ENCODE results near the gene TADA2A.
"Not testable (repeated sequence)": the region's sequence is repeated elsewhere in the genome, so short reads cannot be mapped to it uniquely, and the experiment has no call there.

Gene TADA2A

GRCh38 chr17:37450112-37450511, 43.4 kb downstream of the TADA2A start:
- in situ Hi-C loops (cut with HindIII; ENCODE audit: low sequenced_read_pairs), result no loop called here

DNA sequence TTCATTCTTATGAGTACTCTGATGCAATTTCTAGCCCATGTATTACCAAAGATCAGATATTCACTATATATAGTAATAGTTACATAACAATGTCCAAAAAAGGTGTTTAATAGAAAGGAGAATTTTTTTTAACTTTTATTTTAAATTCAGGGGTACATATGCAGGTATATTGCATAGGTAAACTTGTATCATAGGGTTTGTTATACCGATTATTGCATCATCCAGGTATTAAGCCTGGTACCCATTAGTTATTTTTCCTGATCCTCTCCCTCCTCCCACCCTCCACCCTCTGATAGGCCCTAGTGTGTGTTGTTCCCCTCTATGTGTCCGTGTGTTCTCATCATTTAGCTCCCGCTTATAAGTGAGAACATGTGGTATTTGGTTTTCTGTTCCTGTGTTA, 51.1 kb downstream of the TADA2A start:
- in situ Hi-C loops (cut with HindIII; ENCODE audit: low sequenced_read_pairs); H3K4me3 ChIP-seq (ENCODE audit: low read depth, low read length): not testable (repeated sequence)

More at GRCh38 chr17:37450112-37450511, 43.4 kb downstream of the TADA2A start:
- H3K4me3 ChIP-seq (ENCODE audit: low read depth, low read length), result no peak overlapping the region
- no peak for DNase-seq (ENCODE audit: low read depth, low spot score)
- TF ChIP-seq, protein P1, sequence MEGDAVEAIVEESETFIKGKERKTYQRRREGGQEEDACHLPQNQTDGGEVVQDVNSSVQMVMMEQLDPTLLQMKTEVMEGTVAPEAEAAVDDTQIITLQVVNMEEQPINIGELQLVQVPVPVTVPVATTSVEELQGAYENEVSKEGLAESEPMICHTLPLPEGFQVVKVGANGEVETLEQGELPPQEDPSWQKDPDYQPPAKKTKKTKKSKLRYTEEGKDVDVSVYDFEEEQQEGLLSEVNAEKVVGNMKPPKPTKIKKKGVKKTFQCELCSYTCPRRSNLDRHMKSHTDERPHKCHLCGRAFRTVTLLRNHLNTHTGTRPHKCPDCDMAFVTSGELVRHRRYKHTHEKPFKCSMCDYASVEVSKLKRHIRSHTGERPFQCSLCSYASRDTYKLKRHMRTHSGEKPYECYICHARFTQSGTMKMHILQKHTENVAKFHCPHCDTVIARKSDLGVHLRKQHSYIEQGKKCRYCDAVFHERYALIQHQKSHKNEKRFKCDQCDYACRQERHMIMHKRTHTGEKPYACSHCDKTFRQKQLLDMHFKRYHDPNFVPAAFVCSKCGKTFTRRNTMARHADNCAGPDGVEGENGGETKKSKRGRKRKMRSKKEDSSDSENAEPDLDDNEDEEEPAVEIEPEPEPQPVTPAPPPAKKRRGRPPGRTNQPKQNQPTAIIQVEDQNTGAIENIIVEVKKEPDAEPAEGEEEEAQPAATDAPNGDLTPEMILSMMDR (IDR thresholded peaks at IDR 0.05; ENCODE audit: low read depth, low read length), result no peak

DNA sequence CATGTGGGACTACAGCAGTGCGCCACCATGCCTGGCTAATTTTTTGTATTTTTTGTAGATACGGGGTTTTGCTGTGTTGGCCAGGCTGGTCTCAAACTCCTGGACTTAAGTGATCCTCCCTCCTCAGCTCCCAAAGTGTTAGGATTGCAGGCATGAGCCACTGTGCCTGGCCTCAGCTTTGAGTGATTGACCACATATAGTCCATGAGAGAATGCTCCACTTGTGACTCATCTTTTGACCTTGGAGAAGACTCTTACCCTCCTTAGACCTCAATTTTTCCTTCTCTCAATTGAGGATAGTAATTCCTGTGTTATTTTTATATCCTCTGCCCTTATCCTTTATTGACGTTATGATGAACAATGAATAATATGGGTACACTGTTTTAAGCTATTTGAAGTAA, 52.1 kb downstream of the TADA2A start:
- TF ChIP-seq, protein P1 (IDR thresholded peaks at IDR 0.05; ENCODE audit: low read depth, low read length), result no peak
- in situ Hi-C loops (cut with HindIII; ENCODE audit: low sequenced_read_pairs), result no loop called here
- DNase-seq (ENCODE audit: low read depth, low spot score), result peak; percentile 66
- H3K4me3 ChIP-seq (ENCODE audit: low read depth, low read length), result no peak overlapping the region

More for the DNA sequence above, 51.1 kb downstream of the TADA2A start:
- DNase-seq (ENCODE audit: low read depth, low spot score), result not testable (repeated sequence)

GRCh38 chr17:37461668-37462067, 55.0 kb downstream of the TADA2A start:
- in situ Hi-C loops (cut with HindIII; ENCODE audit: low sequenced_read_pairs), result no loop called here
- H3K4me3 ChIP-seq (ENCODE audit: low read depth, low read length), result no peak overlapping the region
- TF ChIP-seq, protein P1 (IDR thresholded peaks at IDR 0.05; ENCODE audit: low read depth, low read length), result no peak
- DNase-seq (ENCODE audit: low read depth, low spot score), result no peak

DNA sequence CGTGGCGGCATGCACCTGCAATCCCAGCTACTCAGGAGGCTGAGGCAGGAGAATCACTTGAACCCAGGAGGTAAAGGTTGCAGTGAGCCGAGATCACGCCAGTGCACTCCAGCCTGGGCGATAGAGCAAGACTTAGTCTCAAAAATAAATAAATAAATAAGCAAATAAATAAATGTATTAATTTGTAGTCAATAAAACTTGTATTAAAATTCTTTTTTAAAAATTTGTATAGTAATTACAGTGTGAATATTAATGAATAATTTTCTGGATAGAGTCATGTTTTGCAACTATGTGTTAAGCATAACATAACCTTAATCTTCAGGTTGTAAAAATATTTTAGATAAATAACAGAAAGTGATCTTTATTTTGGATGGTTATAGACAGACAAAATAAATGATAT, 55.8 kb downstream of the TADA2A start:
- H3K4me3 ChIP-seq (ENCODE audit: low read depth, low read length), result no peak overlapping the region
- in situ Hi-C loops (cut with HindIII; ENCODE audit: low sequenced_read_pairs), result no loop called here
- no peak for DNase-seq (ENCODE audit: low read depth, low spot score)
- TF ChIP-seq, protein P1 (IDR thresholded peaks at IDR 0.05; ENCODE audit: low read depth, low read length), result no peak

DNA sequence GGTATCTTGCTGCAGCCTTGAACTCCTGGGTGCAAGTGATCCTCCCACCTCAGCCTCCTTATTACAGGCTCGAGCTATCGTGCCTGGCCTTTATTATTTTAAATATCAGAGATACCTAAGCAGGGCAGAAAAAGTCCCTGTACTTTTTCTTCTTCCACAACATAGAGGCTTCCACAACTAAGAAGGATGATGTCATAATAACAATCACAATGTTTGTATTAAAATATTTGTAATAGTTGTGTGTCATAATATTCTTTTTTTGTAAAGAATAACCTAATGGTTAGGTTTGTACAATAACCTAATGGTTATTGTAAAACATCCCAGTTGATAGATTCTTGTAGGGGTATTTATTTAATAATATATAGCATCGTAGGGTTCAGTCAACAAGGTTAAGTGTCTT, 56.4 kb downstream of the TADA2A start:
- in situ Hi-C loops (cut with HindIII; ENCODE audit: low sequenced_read_pairs), result no loop called here
- no peak overlapping the region for H3K4me3 ChIP-seq (ENCODE audit: low read depth, low read length)
- DNase-seq (ENCODE audit: low read depth, low spot score), result no peak
- TF ChIP-seq, protein P1 (IDR thresholded peaks at IDR 0.05; ENCODE audit: low read depth, low read length), result no peak

GRCh38 chr17:37465069-37465616, 58.5 kb downstream of the TADA2A start:
- TF ChIP-seq, protein P1 (IDR thresholded peaks at IDR 0.05; ENCODE audit: low read depth, low read length), result no peak
- H3K4me3 ChIP-seq (ENCODE audit: low read depth, low read length), result no peak overlapping the region
- in situ Hi-C loops (cut with HindIII; ENCODE audit: low sequenced_read_pairs), result no loop called here
- DNase-seq (ENCODE audit: low read depth, low spot score), result no peak

All from astrocyte of the spinal cord (primary cell).